Nucleus accumbens (tissue), 56 donors: ENCODE results near the gene CREBRF.
A peak's percentile ranks its signal among the peaks of the same experiment; 100 is the strongest.
"Not testable (repeated sequence)": the region's sequence is repeated elsewhere in the genome, so short reads cannot be mapped to it uniquely, and the experiment has no call there.

Experiments
- DNase-seq, 56 donors: peaks; one replicate each; lab custom pipeline; 2025; lab: John Stamatoyannopoulos, UW

Gene CREBRF

DNA sequence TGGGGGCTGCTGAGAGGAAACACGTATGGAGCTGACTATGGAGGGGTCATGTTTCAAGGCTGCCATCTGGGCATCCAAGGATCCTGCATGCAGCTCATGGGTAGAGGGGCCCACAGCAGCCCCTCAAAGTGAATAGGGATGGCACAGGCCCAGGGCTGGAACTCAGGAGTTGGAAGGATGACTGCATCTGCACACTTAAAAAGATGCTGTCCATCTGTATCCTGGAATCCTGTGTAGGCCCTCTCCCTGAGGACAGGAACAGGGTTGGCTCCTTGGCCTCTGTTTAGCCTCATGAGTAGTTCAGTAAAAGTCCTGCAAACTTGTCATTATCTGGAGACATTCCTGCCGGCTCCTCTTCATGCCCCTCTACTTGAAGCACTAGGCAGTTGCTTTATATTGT is 92.2 kb downstream of the CREBRF start:
- DNase-seq, result no peak

DNA sequence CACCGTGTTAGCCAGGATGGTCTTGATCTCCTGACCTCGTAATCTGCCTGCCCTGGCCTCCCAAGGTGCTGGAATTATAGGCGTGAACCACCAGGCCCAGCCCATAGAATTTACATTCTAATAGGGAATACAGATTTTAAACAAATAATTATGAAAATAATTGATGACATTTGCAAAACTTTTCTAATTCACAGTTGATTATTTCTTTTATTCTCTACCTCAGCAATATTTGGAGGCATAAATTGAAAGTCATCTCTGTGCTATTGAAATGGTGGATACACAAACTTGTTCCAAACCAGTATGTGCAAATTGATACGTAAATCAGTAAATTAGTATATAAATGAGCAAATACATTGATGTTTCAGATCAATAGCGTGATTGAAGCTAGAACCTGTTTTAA is 96.4 kb downstream of the CREBRF start:
- DNase-seq, result no peak

DNA sequence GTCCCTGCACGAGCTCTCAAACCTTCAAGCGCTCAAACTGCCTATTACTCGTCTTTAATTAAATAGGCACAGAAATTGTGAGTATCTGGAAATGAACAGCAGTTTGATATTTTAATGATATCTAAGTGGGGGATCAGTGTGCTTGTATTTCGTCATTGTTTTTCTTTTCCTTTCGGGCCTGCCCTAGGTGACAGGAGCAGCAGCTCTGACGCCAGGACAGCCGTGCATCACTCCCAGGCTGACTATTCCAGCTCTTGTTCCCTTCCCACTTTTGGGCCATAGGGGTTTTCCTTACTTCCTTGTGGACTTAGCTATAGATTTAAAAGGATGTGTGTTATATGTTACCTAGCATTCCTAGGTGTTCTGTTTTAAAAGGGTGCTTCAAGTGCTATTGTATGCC is 97.7 kb downstream of the CREBRF start:
- no peak for DNase-seq

- not testable (repeated sequence) for DNase-seq
These were observed 98.5 kb downstream of the CREBRF start for GRCh38 chr5:173154619-173155018.

- DNase-seq, result peak in 41 of 56 donors; percentile 3 to 70 (median 29)
These were observed 99.8 kb downstream of the CREBRF start for GRCh38 chr5:173155912-173156311.

DNA sequence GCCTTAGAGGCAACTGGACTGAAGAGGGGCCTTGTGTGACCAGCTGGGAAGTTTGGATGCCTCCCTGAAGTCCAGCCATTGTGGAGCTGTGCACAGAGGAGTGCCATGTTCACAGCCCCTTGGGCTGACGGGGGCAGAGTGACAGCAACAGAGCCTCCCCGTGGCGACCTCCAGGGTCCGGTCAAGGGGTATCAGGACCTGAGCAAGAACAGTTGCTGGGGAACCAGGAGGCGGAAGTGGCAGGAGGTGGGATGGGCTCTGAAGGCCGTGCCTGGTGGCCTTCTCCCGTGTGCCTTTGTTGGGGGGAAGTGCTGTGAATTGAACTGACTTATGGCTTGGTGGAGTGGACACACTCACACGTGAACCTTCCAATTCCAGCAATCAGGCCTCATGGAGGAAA is 102.2 kb downstream of the CREBRF start:
- no peak for DNase-seq

- no peak for DNase-seq
These were observed 103.1 kb downstream of the CREBRF start for GRCh38 chr5:173159256-173159655.

DNA sequence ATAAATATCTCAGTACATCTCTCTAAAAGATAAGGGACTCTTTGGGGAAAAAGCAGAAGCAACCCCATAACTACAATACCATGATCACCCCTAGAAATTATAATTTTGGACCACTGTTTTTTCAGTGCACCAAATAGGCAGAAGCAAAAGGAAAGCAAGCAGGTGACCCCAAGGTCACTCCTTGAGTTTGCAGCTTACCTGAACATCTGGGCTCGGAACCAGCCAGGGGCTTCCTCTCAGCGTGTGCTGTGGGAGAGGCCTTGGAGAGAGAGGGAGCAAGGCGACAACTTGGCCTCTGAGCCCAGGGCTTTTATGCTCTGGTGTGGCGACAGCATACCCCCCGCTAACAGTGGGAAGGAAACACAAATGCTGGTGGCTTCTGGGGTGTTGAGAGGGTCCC is 105.0 kb downstream of the CREBRF start:
- DNase-seq, result no peak

GRCh38 chr5:173163219-173163618 is 107.1 kb downstream of the CREBRF start:
- DNase-seq, result no peak

DNA sequence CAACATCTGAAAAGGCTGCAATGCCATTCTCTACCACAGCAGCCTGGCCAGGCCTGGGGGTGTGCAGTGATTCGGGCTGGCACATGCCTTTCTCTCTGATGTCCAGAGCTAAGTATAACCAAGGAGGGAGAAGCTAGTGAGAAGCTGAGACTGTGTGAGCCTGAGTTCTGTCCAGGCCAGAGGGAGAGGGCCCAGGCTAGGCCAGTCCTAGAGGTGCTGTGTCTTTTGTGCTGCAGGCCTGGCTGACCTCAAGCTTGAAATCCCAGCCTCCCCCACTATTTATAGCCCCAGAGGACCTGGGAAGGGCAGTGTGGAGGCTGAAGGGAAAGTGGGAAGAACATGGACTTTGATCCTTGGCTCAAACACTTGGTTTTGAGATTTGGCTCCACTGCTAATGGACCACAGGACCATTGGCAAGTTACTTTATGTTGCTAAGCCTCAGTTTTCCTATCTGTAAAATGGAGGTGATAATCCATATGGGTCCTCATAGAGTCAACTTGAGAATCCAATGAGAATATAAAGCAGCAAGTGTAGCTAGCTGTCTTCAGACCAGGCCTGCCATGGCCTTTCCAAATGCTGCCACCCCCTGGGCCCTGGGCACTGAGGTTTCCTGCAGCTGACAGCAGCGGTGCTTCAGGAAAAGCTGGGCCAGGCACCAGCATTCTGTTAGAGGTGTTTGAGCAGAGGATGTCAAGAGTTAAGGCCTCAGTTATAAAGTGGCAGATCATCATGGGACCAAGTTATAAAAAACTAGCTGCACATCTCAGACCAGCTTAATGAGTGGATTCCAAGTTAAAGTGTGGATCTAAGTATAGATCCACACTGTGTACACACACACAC is 109.2 kb downstream of the CREBRF start:
- no peak for DNase-seq

DNA sequence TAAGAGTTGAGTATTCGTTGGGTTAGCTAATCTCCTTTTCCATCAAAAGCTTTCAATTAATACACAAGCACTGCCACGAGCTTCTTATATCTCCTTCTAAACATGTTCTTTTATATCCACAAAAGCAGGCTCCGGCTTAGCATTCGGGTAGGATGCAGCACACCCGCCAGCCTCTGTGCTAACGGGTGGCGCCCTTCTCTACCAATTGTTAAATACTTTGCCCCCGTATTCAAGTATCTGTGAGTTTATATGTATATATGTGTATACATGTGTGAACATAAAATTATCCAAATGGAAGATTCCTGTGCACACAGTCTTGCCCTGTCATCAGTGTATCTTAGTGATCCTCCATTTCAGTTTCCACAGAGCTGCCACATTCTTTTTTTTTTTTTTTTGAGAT is 116.0 kb downstream of the CREBRF start:
- DNase-seq, result no peak

DNA sequence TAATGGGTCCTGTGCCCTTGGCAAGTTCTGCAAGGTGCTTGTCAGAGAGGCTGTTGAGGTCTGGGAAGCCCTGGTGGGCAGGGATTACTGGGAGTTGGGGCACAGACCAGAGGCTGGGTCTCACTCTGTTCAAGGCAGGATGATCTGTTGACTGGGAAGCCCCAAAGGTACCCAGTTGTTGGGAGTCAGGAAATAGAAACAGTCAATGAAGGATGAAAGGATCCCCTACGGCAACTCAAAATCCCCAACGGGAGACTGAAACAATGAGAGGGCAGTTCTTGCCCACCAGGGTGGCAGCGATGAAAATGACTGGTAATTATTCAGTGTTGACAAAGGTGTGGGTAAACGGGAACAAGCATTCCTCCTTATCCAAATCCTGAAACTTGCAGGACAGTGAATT is 119.4 kb downstream of the CREBRF start:
- no peak for DNase-seq

DNA sequence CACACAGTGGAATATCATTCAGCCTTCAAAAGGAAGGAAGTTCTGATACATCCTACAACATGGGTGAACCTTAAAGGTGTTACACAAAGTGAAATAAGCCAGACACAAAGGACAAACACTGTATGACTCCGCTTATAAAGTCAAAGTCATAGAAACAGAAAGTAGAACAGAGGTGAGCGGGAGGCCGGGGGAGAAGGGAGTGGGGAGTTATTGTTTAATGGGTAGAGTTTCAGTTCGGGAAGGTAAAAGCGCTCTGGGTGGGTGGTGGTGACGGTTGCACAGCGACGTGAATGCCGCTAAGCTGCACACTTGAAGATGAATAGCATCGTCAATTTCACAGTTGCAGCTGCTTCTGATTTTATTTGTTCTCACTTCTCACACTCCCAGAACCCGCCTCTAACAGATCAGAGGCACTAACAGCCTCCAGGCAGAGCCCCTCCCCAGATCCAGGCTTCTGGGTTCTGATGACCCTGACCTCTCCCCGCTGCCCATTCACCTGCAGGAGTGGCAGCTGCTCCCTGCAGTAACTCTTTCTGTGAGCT is 122.3 kb downstream of the CREBRF start:
- peak in 6 of 56 donors; percentile 5 to 23 (median 10) for DNase-seq

DNA sequence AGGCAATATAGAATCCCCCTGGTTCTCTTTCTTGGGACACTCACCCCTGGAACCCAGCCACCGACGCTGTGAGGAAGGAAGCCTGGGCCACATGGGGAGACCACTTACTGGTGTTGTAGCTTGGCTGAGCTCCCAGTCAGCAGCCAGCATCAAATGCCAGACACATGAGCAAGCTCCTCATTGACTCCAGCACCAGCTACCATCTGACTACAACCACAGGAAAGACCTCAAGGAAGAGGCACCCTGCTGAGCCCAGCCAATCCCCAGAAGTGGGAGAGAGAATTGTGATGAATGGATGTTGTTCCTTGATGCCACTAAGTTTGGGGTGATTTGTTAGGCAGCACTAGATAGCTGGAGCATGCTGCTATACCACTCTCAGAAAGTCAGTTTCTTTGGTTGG is 124.2 kb downstream of the CREBRF start:
- DNase-seq, result no peak

DNA sequence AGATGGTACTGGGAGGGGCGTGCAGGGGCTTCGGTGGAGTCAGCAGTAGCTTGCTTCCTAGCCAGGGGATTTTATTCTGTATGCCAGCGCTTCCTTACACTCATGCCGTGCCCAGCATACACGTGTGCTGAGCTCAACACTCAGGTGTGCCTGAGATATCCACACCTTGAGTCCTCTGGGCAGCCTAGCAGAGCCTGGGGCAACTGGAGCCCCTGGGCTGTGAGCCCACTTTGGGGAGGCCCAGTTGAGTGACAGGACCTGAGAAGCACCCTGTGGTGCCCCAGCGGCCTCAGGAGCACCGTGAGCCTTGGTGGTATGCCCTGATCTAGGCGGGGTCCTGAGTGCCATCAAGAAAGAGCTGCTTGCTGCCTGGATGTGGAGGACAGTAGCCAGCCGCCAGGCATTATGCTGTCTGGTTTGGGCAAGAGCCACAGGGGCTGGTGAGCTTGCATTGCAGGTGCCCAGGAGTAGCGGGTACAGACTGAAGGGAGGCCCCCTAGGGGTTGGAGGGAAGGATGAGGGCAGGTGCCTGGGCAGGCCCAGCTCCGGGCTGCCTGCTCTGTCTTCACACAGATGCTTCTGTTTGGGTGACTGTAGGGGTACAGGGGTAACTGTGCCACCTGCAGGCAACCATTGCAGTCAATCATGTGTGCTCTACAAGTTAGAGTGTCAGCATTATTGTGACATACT is 131.0 kb downstream of the CREBRF start:
- DNase-seq, result no peak

- DNase-seq, result no peak
These were observed 132.1 kb downstream of the CREBRF start for GRCh38 chr5:173188280-173188679.
